ENCODE data around the gene PSMC5. TPM values are rescaled to one million over a fixed set of nuclear protein-coding genes. Genes with fewer than 3 reads are reported as not detected.

The PSMC5 gene
- total and polyA plus RNA-seq, 2 experiments from 2014 or later = 93.1 to 199 TPM

Other genes starting within 250 kb of the PSMC5 start
- gene TACO1, start 226.5 kb upstream of the PSMC5 start, total RNA-seq (2014; rRNA removed; shearing (Covaris generic)) = 10.6 and 15.4 TPM in 2 replicates
- 19.9 and 21.9 TPM in 2 replicates for gene TACO1, start 226.5 kb upstream of the PSMC5 start, polyA plus RNA-seq (2016; fragmentation: Nextera tagmentation; extraction: Ambion mirVana)
- 22.2 and 24.6 TPM in 2 replicates for gene MAP3K3, start 205.0 kb upstream of the PSMC5 start, total RNA-seq (2014; rRNA removed; shearing (Covaris generic))
- gene MAP3K3, start 205.0 kb upstream of the PSMC5 start, polyA plus RNA-seq (2016; fragmentation: Nextera tagmentation; extraction: Ambion mirVana) = 6.1 and 7.3 TPM in 2 replicates
- 98.8 and 119 TPM in 2 replicates for gene LIMD2, start 127.3 kb upstream of the PSMC5 start, total RNA-seq (2014; rRNA removed; shearing (Covaris generic))
- 105 and 107 TPM in 2 replicates for gene LIMD2, start 127.3 kb upstream of the PSMC5 start, polyA plus RNA-seq (2016; fragmentation: Nextera tagmentation; extraction: Ambion mirVana)
- 21.2 and 28.8 TPM in 2 replicates for gene STRADA, start 85.6 kb upstream of the PSMC5 start, total RNA-seq (2014; rRNA removed; shearing (Covaris generic))
- gene STRADA, start 85.6 kb upstream of the PSMC5 start, polyA plus RNA-seq (2016; fragmentation: Nextera tagmentation; extraction: Ambion mirVana) = 17.8 and 18.0 TPM in 2 replicates
- 56.4 and 61.9 TPM in 2 replicates for gene CCDC47, start 53.8 kb upstream of the PSMC5 start, total RNA-seq (2014; rRNA removed; shearing (Covaris generic))
- gene CCDC47, start 53.8 kb upstream of the PSMC5 start, polyA plus RNA-seq (2016; fragmentation: Nextera tagmentation; extraction: Ambion mirVana) = 31.5 and 38.5 TPM in 2 replicates
- 101 TPM in 2 replicates for gene DDX42, start 53.3 kb upstream of the PSMC5 start, total RNA-seq (2014; rRNA removed; shearing (Covaris generic))
- 50.9 and 57.8 TPM in 2 replicates for gene DDX42, start 53.3 kb upstream of the PSMC5 start, polyA plus RNA-seq (2016; fragmentation: Nextera tagmentation; extraction: Ambion mirVana)
- 48.4 and 61.5 TPM in 2 replicates for gene FTSJ3, start 232 bp downstream of the PSMC5 start, total RNA-seq (2014; rRNA removed; shearing (Covaris generic))
- gene FTSJ3, start 232 bp downstream of the PSMC5 start, polyA plus RNA-seq (2016; fragmentation: Nextera tagmentation; extraction: Ambion mirVana) = 28.1 and 29.2 TPM in 2 replicates
- 121 and 133 TPM in 2 replicates for gene SMARCD2, start 15.3 kb downstream of the PSMC5 start, total RNA-seq (2014; rRNA removed; shearing (Covaris generic))
- 34.9 and 36.4 TPM in 2 replicates for gene SMARCD2, start 15.3 kb downstream of the PSMC5 start, polyA plus RNA-seq (2016; fragmentation: Nextera tagmentation; extraction: Ambion mirVana)
- gene CSH2, start 46.2 kb downstream of the PSMC5 start, total RNA-seq (2014; rRNA removed; shearing (Covaris generic)) = not detected in 2 replicates
- 0.37 and 0.43 TPM in 2 replicates for gene CSH2, start 46.2 kb downstream of the PSMC5 start, polyA plus RNA-seq (2016; fragmentation: Nextera tagmentation; extraction: Ambion mirVana)
- 0.27 and 0.59 TPM in 2 replicates for gene GH2, start 54.5 kb downstream of the PSMC5 start, total RNA-seq (2014; rRNA removed; shearing (Covaris generic))
- 2.3 TPM in 2 replicates for gene GH2, start 54.5 kb downstream of the PSMC5 start, polyA plus RNA-seq (2016; fragmentation: Nextera tagmentation; extraction: Ambion mirVana)
- gene CSH1, start 69.1 kb downstream of the PSMC5 start, total RNA-seq (2014; rRNA removed; shearing (Covaris generic)) = not detected in 2 replicates
- 0.68 TPM in 1 of 2 replicates, not detected in the other for gene CSH1, start 69.1 kb downstream of the PSMC5 start, polyA plus RNA-seq (2016; fragmentation: Nextera tagmentation; extraction: Ambion mirVana)
- not detected in 2 replicates for gene CSHL1, start 83.8 kb downstream of the PSMC5 start, total RNA-seq (2014; rRNA removed; shearing (Covaris generic))
- gene CSHL1, start 83.8 kb downstream of the PSMC5 start, polyA plus RNA-seq (2016; fragmentation: Nextera tagmentation; extraction: Ambion mirVana) = 0.44 TPM in 1 of 2 replicates, not detected in the other
- not detected in 2 replicates for gene GH1, start 91.4 kb downstream of the PSMC5 start, total RNA-seq (2014; rRNA removed; shearing (Covaris generic))
- gene GH1, start 91.4 kb downstream of the PSMC5 start, polyA plus RNA-seq (2016; fragmentation: Nextera tagmentation; extraction: Ambion mirVana) = 0.57 TPM in 1 of 2 replicates, not detected in the other
- gene CD79B, start 104.9 kb downstream of the PSMC5 start, total RNA-seq (2014; rRNA removed; shearing (Covaris generic)) = 1.3 and 3.0 TPM in 2 replicates
- gene CD79B, start 104.9 kb downstream of the PSMC5 start, polyA plus RNA-seq (2016; fragmentation: Nextera tagmentation; extraction: Ambion mirVana) = 1.5 and 2.5 TPM in 2 replicates
- 7.9 and 8.5 TPM in 2 replicates for gene SCN4A, start 145.5 kb downstream of the PSMC5 start, total RNA-seq (2014; rRNA removed; shearing (Covaris generic))
- 2.3 and 2.5 TPM in 2 replicates for gene SCN4A, start 145.5 kb downstream of the PSMC5 start, polyA plus RNA-seq (2016; fragmentation: Nextera tagmentation; extraction: Ambion mirVana)
- gene PRR29, start 170.9 kb downstream of the PSMC5 start, total RNA-seq (2014; rRNA removed; shearing (Covaris generic)) = 0.74 and 1.3 TPM in 2 replicates
- gene PRR29, start 170.9 kb downstream of the PSMC5 start, polyA plus RNA-seq (2016; fragmentation: Nextera tagmentation; extraction: Ambion mirVana) = 0.24 and 0.66 TPM in 2 replicates
- gene ICAM2, start 193.2 kb downstream of the PSMC5 start, total RNA-seq (2014; rRNA removed; shearing (Covaris generic)) = 0.31 and 0.58 TPM in 2 replicates
- gene ICAM2, start 193.2 kb downstream of the PSMC5 start, polyA plus RNA-seq (2016; fragmentation: Nextera tagmentation; extraction: Ambion mirVana) = 0.57 and 0.86 TPM in 2 replicates